IPS-20b (cell line): Measurements from ENCODE around the gene SUGCT.

ENCODE experiments used
- H3K27ac ChIP-seq: one replicate; pipeline ENCODE4 v1.5.1; 2013; ENCODE audit warnings: low read length
- H3K27me3 ChIP-seq: 2 replicates; pipeline ENCODE4 v1.6.1; 2013; ENCODE audit warnings: mild to moderate bottlenecking, low read length, inconsistent platforms; ENCODE audit not compliant: insufficient read depth
- H3K36me3 ChIP-seq: 2 replicates; pipeline ENCODE4 v1.6.1; 2013; ENCODE audit warnings: low read depth, mild to moderate bottlenecking, inconsistent platforms, low read length, moderate library complexity; ENCODE audit not compliant: insufficient read depth
- H3K4me1 ChIP-seq: 2 replicates; pipeline ENCODE4 v1.6.1; 2013; ENCODE audit warnings: mild to moderate bottlenecking, control low read depth, inconsistent platforms, low read length, moderate library complexity; ENCODE audit not compliant: insufficient read depth
- H3K4me3 ChIP-seq: 2 replicates; pipeline ENCODE4 v1.5.1; 2013; ENCODE audit warnings: mild to moderate bottlenecking, low read length, inconsistent platforms
- H3K9ac ChIP-seq: 2 replicates; pipeline ENCODE4 v1.6.1; 2013; ENCODE audit warnings: low read depth, mild to moderate bottlenecking, inconsistent platforms, low read length, moderate library complexity
- H3K9me3 ChIP-seq: 2 replicates; pipeline ENCODE4 v1.6.1; 2013; ENCODE audit warnings: mild to moderate bottlenecking, low read depth, low read length, inconsistent platforms; ENCODE audit not compliant: insufficient read depth

Gene SUGCT

GRCh38 chr7:40839881-40840280 is 705.1 kb downstream of the SUGCT start:
- no peaks in the 10 kb centered on the region for H3K27me3 ChIP-seq
- H3K4me1 ChIP-seq, result peaks cover 7% of the 10 kb centered on the region; the same call in 1 of the 2 replicates
- H3K4me3 ChIP-seq, result no peak overlapping the region
- H3K9ac ChIP-seq, result no peak overlapping the region
- no peak overlapping the region for H3K27ac ChIP-seq
- H3K36me3 ChIP-seq, result no peaks in the 10 kb centered on the region
- H3K9me3 ChIP-seq, result peaks cover 12% of the 10 kb centered on the region

DNA sequence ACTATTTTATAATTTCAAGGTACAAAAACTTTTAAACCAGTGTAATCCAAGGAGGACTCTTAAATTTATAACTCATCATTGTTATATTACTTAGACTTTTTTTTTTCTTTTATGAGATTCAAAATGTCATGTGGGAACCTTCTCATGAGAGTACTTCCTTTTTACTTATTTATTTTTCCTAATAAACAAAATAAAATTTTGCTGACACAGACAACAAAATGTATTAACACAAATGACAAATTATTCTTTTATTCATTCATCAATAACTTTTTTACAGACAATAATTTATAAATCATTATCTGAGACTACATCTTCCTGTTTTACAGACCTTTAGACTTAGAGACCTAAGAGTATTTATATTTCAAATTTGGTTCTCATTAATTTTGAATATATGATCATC is 706.2 kb downstream of the SUGCT start:
- Histone ChIP-seq H3K9me3 (peaks cover 12% of the 10 kb centered on the region), H3K36me3 (no peaks in the 10 kb centered on the region), H3K27me3 (no peaks in the 10 kb centered on the region), H3K4me1 (no peaks in the 10 kb centered on the region), H3K9ac (no peak overlapping the region), H3K4me3 (no peak overlapping the region), H3K27ac (no peak overlapping the region)

DNA sequence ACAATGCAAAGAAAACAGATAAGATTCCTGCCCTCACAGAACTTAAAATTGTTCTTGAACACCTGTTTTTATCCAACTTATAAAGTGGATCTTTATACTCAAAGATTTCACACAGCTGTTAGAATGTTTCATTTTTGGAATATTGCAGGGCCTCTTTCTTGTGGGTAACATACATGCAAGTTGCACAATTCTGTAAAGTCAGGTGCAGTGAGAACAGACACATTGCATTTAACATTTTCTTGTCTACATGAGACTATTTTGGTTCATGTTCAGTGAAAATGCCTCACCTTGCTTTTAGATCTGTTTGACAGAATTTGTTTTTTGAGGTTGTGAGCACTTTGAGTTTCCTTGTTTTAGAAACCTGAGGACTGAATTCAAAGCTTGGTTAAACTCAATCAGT is 707.8 kb downstream of the SUGCT start:
- H3K36me3 ChIP-seq, result no peaks in the 10 kb centered on the region
- H3K9me3 ChIP-seq, result peaks cover 12% of the 10 kb centered on the region
- no peak overlapping the region for H3K9ac ChIP-seq
- no peak overlapping the region for H3K27ac ChIP-seq
- H3K4me3 ChIP-seq, result no peak overlapping the region
- no peaks in the 10 kb centered on the region for H3K4me1 ChIP-seq
- H3K27me3 ChIP-seq, result no peaks in the 10 kb centered on the region

DNA sequence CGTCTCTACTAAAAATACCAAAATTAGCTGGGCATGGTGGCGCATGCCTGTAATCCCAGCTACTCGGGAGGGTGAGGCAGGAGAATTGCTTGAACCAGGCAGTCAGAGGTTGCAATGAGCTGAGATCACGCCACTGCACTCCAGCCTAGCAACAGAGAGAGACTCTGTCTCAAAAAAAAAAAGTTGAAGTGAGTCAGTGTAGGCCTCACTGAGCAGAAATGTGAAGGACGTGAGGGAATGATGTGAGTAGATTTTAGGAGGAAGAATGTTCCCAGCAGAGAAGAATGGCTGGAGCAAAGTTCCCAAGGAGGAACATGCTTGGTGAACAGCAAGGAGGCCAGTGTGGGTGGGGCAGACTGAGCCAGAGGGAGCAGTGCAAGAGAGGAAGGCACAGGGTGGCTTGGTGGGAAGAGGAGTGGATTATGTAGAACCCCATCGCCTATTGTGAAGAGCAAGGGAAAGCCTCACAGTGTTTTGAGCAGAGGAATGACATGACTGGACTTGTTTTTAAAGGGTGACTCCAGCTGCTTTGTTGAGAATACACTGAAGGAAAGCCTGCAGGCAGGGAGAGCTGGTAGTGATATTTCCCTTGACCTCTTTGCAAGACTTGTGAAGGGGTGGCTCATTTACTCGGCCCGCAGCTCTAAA is 708.7 kb downstream of the SUGCT start:
- H3K4me3 ChIP-seq, result no peak overlapping the region
- no peak overlapping the region for H3K27ac ChIP-seq
- H3K27me3 ChIP-seq, result no peaks in the 10 kb centered on the region
- no peak overlapping the region for H3K9ac ChIP-seq
- H3K4me1 ChIP-seq, result no peaks in the 10 kb centered on the region
- H3K36me3 ChIP-seq, result no peaks in the 10 kb centered on the region
- peaks cover 12% of the 10 kb centered on the region for H3K9me3 ChIP-seq

DNA sequence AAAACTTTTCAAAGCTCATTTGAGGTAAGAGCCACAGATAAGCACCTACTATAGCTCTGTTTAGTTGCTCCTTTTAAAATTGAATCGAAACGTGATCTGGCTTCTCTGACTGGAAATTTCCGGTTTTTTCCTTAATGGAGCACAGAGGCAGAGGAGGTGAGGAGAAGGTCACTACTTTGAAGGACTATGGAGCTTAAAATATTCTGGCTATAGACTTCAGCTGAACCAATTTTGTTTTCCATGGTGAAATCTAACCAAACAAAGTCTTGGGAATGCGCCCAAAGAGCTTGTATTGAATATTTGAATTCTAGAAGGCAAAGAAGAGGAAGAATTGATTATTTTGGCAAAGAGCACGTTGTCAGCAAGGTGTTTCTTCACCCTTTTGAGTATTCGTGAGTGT is 711.1 kb downstream of the SUGCT start:
- H3K27ac ChIP-seq, result no peak overlapping the region
- H3K36me3 ChIP-seq, result no peaks in the 10 kb centered on the region
- no peaks in the 10 kb centered on the region for H3K4me1 ChIP-seq
- no peaks in the 10 kb centered on the region; the same call in 1 of the 2 replicates for H3K9me3 ChIP-seq
- no peaks in the 10 kb centered on the region for H3K27me3 ChIP-seq
- H3K9ac ChIP-seq, result no peak overlapping the region
- H3K4me3 ChIP-seq, result no peak overlapping the region

GRCh38 chr7:40847921-40848320 is 713.1 kb downstream of the SUGCT start:
- H3K9me3 ChIP-seq, result no peaks in the 10 kb centered on the region; the same call in 1 of the 2 replicates
- H3K27ac ChIP-seq, result no peak overlapping the region
- H3K36me3 ChIP-seq, result no peaks in the 10 kb centered on the region
- H3K4me3 ChIP-seq, result no peak overlapping the region
- H3K4me1 ChIP-seq, result no peaks in the 10 kb centered on the region
- no peak overlapping the region for H3K9ac ChIP-seq
- no peaks in the 10 kb centered on the region for H3K27me3 ChIP-seq

DNA sequence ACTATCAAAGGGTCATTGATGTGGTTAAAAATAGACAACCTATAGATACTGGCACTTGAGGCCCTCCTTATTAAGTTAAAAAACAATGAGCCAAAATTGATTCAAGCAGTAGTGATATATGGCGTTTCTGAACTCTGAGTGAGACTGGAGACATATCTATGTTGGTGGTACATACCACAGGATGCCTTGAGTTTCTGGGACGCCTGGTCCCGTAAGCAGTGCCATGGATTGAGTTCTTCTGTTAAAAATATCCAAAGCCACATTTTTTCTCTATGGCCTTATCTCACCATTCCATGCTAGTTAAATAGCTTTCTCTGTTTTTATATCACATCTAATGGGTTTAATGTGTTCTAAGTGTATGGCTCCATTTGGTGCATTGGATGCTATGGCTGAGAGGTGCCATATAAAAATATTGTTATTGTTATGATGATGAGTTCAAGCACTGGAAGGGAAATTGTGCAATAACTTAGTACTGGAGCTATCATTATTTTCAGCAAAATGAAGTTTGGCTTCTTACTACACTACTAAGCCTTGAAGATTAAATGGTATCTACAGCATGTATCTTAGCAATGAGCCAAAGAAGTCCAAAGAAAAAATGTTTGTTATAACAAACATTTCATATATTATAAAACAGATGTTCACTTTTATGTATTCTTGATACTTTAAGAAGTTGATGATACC is 713.9 kb downstream of the SUGCT start:
- H3K9me3 ChIP-seq, result no peaks in the 10 kb centered on the region; the same call in 1 of the 2 replicates
- no peak overlapping the region for H3K4me3 ChIP-seq
- no peaks in the 10 kb centered on the region for H3K36me3 ChIP-seq
- no peak overlapping the region for H3K27ac ChIP-seq
- H3K27me3 ChIP-seq, result no peaks in the 10 kb centered on the region
- no peaks in the 10 kb centered on the region for H3K4me1 ChIP-seq
- no peak overlapping the region for H3K9ac ChIP-seq

DNA sequence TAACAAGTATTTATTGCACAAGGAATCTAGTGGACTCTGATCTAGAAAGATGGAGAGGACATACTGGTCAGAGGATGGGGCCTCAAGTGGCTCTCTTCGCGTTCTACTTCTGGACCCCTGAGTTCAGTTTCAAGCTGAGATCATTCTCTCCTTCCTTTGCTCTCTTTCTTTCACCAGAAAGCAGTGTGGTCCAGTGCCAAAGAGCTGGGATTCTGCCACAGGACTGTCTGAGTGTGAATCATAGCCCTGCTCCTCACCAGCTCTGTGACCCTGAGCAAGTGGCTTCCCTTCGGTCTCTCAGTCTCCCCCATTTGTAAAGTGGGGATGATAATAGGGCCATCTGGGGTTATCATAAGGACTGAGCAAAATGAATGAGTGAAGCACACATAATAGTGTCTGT is 715.2 kb downstream of the SUGCT start:
- Histone ChIP-seq H3K36me3 (no peaks in the 10 kb centered on the region), H3K4me1 (no peaks in the 10 kb centered on the region), H3K9ac (no peak overlapping the region), H3K27ac (no peak overlapping the region), H3K27me3 (no peaks in the 10 kb centered on the region), H3K4me3 (no peak overlapping the region), H3K9me3 (no peaks in the 10 kb centered on the region)

GRCh38 chr7:40851001-40851400 is 716.2 kb downstream of the SUGCT start:
- Histone ChIP-seq H3K9ac (no peak overlapping the region), H3K9me3 (no peaks in the 10 kb centered on the region)

GRCh38 chr7:40859076-40859475 is 724.3 kb downstream of the SUGCT start:
- H3K27me3 ChIP-seq, result no peaks in the 10 kb centered on the region
- H3K9me3 ChIP-seq, result no peaks in the 10 kb centered on the region
- H3K27ac ChIP-seq, result no peak overlapping the region
- no peaks in the 10 kb centered on the region for H3K36me3 ChIP-seq
- no peak overlapping the region for H3K9ac ChIP-seq
- H3K4me1 ChIP-seq, result no peaks in the 10 kb centered on the region
- no peak overlapping the region for H3K4me3 ChIP-seq

More at GRCh38 chr7:40851001-40851400, 716.2 kb downstream of the SUGCT start:
- no peak overlapping the region for H3K4me3 ChIP-seq
- H3K36me3 ChIP-seq, result no peaks in the 10 kb centered on the region
- H3K27me3 ChIP-seq, result no peaks in the 10 kb centered on the region
- H3K4me1 ChIP-seq, result no peaks in the 10 kb centered on the region
- no peak overlapping the region for H3K27ac ChIP-seq

DNA sequence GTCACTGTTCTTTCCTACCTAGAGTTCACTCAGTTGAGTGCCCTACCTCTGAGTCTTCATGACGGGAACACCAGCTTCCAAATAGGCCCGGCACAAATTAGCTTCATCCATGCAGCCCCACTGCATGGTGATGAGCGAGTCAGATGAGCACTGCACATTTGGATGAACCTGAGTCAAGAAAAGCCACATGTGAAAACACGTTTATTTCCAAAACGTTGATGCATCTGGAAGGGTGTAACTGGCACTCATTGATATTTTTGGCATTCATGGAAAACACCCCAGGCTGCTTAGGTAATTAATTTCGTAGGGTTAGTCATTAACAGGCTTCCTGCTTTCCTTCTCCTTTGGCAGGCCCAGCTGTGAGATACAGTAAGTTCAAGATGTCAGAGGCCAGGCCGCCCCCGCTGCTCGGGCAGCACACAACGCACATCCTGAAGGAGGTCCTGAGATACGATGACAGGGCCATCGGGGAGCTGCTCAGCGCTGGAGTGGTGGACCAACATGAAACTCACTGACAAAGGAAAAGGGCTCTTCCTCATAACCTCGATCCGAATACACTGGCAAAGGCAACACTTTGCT is 725.2 kb downstream of the SUGCT start:
- Histone ChIP-seq H3K4me3 (no peak overlapping the region), H3K27ac (no peak overlapping the region), H3K9ac (no peak overlapping the region), H3K9me3 (no peaks in the 10 kb centered on the region), H3K4me1 (no peaks in the 10 kb centered on the region), H3K27me3 (no peaks in the 10 kb centered on the region), H3K36me3 (no peaks in the 10 kb centered on the region)
